HG03064 (cell line): ENCODE measurements around the gene AADAC.
"Not testable (repeated sequence)": the region's sequence is repeated elsewhere in the genome, so short reads cannot be mapped to it uniquely, and the experiment has no call there.

Experiments
- ATAC-seq: cut with Tn5 transposase; IDR thresholded peaks from one replicate; pipeline ENCODE4 v1.9.1; 2021; ENCODE audit warnings: low read depth; ENCODE audit not compliant: unreplicated experiment

Gene AADAC

GRCh38 chr3:151852074-151852811 is 38.3 kb downstream of the AADAC start:
- no peak for ATAC-seq

GRCh38 chr3:151856118-151856517 is 42.2 kb downstream of the AADAC start:
- ATAC-seq: no peak

DNA sequence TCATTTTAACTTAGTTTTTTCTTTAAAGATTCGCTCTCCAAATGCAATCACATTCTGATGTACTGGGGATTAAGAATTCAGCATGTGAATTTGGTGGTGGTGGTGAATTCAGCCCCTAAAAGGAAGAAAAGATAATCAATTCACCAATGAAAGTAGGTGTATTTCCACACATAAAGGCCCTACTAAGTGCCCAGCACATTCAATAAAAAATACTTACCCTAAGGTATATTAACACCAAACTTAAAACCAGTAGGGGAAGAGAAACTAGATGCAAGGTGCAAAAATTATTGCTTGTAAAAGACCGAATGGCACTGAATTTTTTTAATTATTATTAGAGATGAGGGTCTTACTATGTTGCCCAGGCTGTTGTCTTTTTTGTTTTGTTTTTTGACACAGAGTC is 42.7 kb downstream of the AADAC start:
- no peak for ATAC-seq

GRCh38 chr3:151859233-151859673 is 45.3 kb downstream of the AADAC start:
- ATAC-seq: no peak

DNA sequence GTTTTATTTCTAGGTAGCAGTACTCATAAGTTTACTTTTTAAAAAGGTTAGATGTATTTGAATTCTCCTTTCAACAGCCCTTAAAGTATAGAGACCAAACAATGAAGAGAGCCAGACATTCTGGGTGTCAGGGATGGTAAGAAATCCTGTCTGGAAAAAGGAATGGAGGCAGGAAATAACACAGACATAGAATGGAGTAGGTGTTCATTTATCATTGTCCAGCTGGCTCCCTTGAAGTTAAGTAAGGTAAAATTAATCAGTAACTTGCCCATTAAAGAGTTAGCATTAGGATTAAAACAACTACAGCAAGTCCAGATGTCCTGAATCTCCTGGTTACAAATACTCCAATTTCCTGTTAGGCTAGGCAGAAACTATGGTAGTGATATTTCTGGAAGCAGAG is 46.0 kb downstream of the AADAC start:
- ATAC-seq: no peak

DNA sequence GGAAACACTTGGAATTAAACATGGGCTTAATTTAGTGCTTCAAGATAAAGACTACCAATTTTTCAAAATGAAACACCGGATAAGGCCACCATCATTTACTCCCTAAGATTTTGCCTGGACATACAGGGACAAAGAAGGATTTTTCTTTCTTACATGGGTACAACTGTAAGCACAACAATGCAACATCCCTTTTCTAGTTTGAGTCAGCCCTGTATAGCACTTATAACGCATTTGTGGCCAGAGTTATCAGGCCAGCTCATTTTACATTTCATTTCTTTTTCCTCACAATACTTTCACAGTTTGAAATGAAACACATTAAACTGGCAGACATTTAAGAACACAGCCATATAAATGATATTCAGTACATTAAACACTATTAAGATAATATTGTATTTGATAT is 49.7 kb downstream of the AADAC start:
- no peak for ATAC-seq

DNA sequence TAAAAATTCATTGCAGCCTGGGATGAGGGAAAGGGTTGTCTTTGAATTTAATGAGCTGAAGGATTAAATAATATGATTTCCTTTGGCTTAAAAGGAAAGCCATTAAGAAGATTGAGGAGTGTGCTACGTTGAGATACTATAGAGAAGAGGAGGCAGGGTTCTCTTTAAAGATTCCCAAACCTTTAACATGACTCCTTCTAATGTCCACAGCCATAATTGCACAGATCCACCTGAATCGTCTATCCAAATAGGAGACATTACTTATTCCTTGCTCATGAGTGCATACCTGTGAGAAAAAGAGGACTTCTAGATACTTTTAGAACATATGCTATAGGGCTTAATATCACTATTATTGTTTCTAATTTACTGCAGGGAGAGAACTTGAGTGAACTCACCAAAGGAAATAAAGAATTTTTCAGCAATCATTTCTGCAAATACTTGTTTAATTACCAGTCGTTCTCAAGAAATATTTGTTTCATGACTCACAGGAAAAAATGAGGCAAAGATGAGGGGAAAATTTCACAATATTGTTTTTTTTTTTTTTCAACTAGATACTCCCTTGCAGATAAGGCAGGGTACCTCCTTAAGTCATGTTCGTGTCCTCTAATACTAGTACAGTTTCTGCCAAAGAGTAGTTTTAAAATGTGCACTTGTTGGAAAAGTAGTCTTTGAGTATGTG is 50.6 kb downstream of the AADAC start:
- no peak for ATAC-seq

- ATAC-seq: no peak
Measured at GRCh38 chr3:151866711-151867410, 52.9 kb downstream of the AADAC start.

GRCh38 chr3:151867666-151868065 is 53.8 kb downstream of the AADAC start:
- no peak for ATAC-seq

GRCh38 chr3:151869181-151869580 is 55.3 kb downstream of the AADAC start:
- ATAC-seq: no peak

- ATAC-seq: peak; percentile 80
Measured at GRCh38 chr3:151871639-151872468, 57.9 kb downstream of the AADAC start.

GRCh38 chr3:151873398-151873797 is 59.5 kb downstream of the AADAC start, which contains the start of gene SUCNR1:
SUCNR1 (plus strand) TSS chr3:151873643; CDS start chr3:151879893, 6,250 bp downstream.
- ATAC-seq: no peak

GRCh38 chr3:151874079-151874478 is 60.2 kb downstream of the AADAC start:
- ATAC-seq: not testable (repeated sequence)

GRCh38 chr3:151875759-151876158 is 61.8 kb downstream of the AADAC start:
- ATAC-seq: peak; percentile 62

- no peak for ATAC-seq
Measured at GRCh38 chr3:151877269-151877668, 63.4 kb downstream of the AADAC start.
